HL-60 (cell line): ENCODE results near the gene KRT38.

Experiments used
- DNase-seq, 2 experiments: peaks; one replicate each; pipeline ENCODE4 v3.0.0-alpha.2; 2010 to 2020; ENCODE audit warnings: low read depth in 1 of 2, low spot score in 1 of 2
- H3K27ac ChIP-seq: fragments of 250-450 bp; sonication (Bioruptor Pico); replicated peaks from 2 replicates; pipeline ENCODE4 v1.5.1; 2020; ENCODE audit warnings: mild to moderate bottlenecking, moderate library complexity
- H3K27me3 ChIP-seq: fragments of 250-450 bp; sonication (Bioruptor Pico); 2 replicates; pipeline ENCODE4 v1.5.1; 2021; ENCODE audit warnings: mild to moderate bottlenecking, moderate library complexity; ENCODE audit not compliant: insufficient read depth, poor library complexity, severe bottlenecking
- H3K4me3 ChIP-seq: replicated peaks from 2 replicates; pipeline ENCODE4 v1.5.1; 2011; ENCODE audit warnings: mild to moderate bottlenecking, control low read depth, low read length; ENCODE audit not compliant: insufficient read depth
- CTCF ChIP-seq: IDR thresholded peaks from one replicate; pipeline ENCODE4 v1.5.1; 2011; ENCODE audit warnings: low read length, control low read depth, inconsistent platforms; ENCODE audit not compliant: insufficient read depth
- GABPA ChIP-seq: IDR thresholded peaks from 2 replicates; pipeline ENCODE4 v1.6.1; 2012; ENCODE audit warnings: low read depth
- POLR2AphosphoS5 ChIP-seq: IDR thresholded peaks from 2 replicates; pipeline ENCODE4 v1.6.1; 2012; ENCODE audit warnings: low read depth
- REST ChIP-seq: IDR thresholded peaks from 2 replicates; pipeline ENCODE4 v1.6.1; 2012; ENCODE audit warnings: low read depth; ENCODE audit not compliant: insufficient replicate concordance
- SPI1 ChIP-seq: IDR thresholded peaks from 2 replicates; pipeline ENCODE4 v1.6.1; 2012; ENCODE audit warnings: low read depth, mild to moderate bottlenecking, borderline replicate concordance

The KRT38 gene

GRCh38 chr17:41394254-41394996 lies 46.4 kb downstream of the KRT38 start:
- Histone ChIP-seq H3K4me3 (no peak overlapping the region), H3K27ac (no peak overlapping the region), H3K27me3 (no peaks in the 10 kb centered on the region)
- TF ChIP-seq SPI1, result no peak
- TF ChIP-seq POLR2AphosphoS5, result no peak
- TF ChIP-seq GABPA, result no peak
- no peak for TF ChIP-seq REST
- no peak for TF ChIP-seq CTCF
- no peak for DNase-seq

GRCh38 chr17:41393826-41394225 lies 47.0 kb downstream of the KRT38 start:
- TF ChIP-seq REST (no peak), POLR2AphosphoS5 (no peak), GABPA (no peak), CTCF (no peak), SPI1 (no peak)
- Histone ChIP-seq H3K27me3 (no peaks in the 10 kb centered on the region), H3K4me3 (no peak overlapping the region), H3K27ac (no peak overlapping the region)
- no peak for DNase-seq

- no peak overlapping the region for H3K27ac ChIP-seq
- DNase-seq, result no peak
- H3K27me3 ChIP-seq, result no peaks in the 10 kb centered on the region
- no peak overlapping the region for H3K4me3 ChIP-seq
- TF ChIP-seq SPI1 (no peak), GABPA (no peak), CTCF (no peak), REST (no peak), POLR2AphosphoS5 (no peak)
Measured at GRCh38 chr17:41393294-41393693, 47.5 kb downstream of the KRT38 start.
